ENCODE measurements around the gene FAM47E.

Gene FAM47E

GRCh38 chr4:76298227-76298626 lies 46.7 kb downstream of the FAM47E start:
- DNase-seq = no peak
- no peak overlapping the region for H3K27ac Mint-ChIP-seq
- H3K9me3 Mint-ChIP-seq = peaks cover 20 to 29% of the 10 kb centered on the region in 2 donors
- ATAC-seq = no peak
- no peak overlapping the region for H3K4me3 Mint-ChIP-seq
- peaks cover 16% of the 10 kb centered on the region for H3K27me3 Mint-ChIP-seq
- peaks cover 19% of the 10 kb centered on the region for H3K4me1 Mint-ChIP-seq

GRCh38 chr4:76300012-76300411 lies 48.5 kb downstream of the FAM47E start:
- Mint-ChIP-seq H3K4me3 (no peak overlapping the region), H3K9me3 (peaks cover 15 to 29% of the 10 kb centered on the region in 2 donors), H3K27me3 (peaks cover 25% of the 10 kb centered on the region), H3K4me1 (peaks cover 26% of the 10 kb centered on the region), H3K27ac (no peak overlapping the region)
- DNase-seq = no peak
- no peak for ATAC-seq

DNA sequence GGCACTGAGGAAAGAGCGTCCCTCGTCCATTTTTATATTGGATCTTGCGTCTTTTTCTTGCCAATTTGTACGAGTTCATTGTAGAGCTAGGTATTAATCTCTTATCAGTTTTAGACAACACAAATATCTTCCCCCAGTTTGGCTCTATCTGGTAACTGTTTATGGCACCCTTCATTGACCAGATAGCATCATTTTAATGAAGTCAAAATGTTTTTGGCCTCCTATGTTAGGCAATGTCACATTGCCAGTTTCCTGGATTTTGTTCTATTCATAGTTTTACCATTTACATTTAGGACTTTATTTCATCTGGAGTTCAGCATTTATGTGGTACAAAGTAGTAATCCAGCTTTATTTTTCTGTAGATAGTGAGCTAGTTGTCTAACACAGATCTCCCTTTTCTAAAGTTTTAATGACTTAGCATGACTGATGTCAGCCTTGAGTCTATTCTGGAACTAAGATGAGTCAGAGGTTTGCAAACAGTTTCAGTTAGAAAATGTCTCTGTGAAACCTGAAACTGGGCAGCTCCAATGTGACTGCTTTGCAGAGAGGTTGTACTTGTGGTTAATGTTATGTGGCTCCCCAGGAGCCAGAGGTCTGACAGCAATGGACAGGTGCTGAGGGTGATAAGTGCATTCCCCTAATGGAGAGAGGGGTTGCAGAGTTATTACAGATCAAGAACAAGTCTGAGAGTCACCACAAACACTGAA lies 49.7 kb downstream of the FAM47E start:
- Mint-ChIP-seq H3K4me3 (no peak overlapping the region), H3K4me1 (peaks cover 34% of the 10 kb centered on the region), H3K27me3 (peaks cover 25% of the 10 kb centered on the region), H3K9me3 (peaks cover 13 to 23% of the 10 kb centered on the region in 2 donors), H3K27ac (peak overlapping the region in 1 of 2 donors; percentile 51)
- ATAC-seq = peak; percentile 89
- peak; percentile 46 to 69 for DNase-seq

GRCh38 chr4:76301775-76302162 lies 50.2 kb downstream of the FAM47E start:
- Mint-ChIP-seq H3K27ac (no peak overlapping the region), H3K9me3 (peaks cover 8 to 19% of the 10 kb centered on the region in 2 donors), H3K27me3 (peaks cover 31% of the 10 kb centered on the region), H3K4me1 (peaks cover 39% of the 10 kb centered on the region), H3K4me3 (no peak overlapping the region)
- DNase-seq (no peak), ATAC-seq (no peak)

DNA sequence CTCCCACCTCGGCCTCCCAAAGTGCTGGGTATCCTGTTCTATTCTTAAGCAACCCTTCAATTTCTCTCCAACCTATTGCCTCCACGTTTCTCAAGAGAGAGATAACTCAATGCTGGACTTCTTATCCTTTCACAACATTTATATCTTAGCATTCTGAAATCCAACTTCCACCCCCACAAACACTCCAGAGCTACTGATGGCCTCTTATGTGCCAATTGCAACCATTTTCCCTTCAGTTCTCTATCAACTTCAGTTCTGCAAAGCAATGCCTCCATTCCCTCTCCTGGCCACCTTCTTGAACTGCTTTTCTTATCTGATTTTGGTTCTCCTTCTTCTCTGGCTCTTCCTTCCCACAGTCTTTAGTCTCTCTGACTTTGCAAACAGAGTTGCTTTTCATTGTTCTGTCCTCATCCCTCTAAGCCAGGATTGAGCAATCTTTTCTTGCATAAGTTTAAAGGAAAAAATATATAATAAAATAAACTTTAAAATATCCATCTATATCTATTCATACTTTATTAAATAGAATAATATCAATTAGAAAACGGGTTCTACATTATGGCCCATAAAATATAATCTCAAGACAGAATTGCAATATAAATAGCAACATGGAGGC lies 51.4 kb downstream of the FAM47E start:
- Mint-ChIP-seq H3K27me3 (peaks cover 40% of the 10 kb centered on the region), H3K4me1 (peaks cover 41% of the 10 kb centered on the region), H3K27ac (no peak overlapping the region), H3K4me3 (no peak overlapping the region), H3K9me3 (peaks cover 8% of the 10 kb centered on the region in 2 donors)
- DNase-seq (no peak), ATAC-seq (no peak)

- peaks cover 41% of the 10 kb centered on the region for H3K4me1 Mint-ChIP-seq
- ATAC-seq (peak; percentile 76), DNase-seq (peak; percentile 19 to 40)
- H3K4me3 Mint-ChIP-seq = peak overlapping the region; percentile 56 to 80
- H3K27ac Mint-ChIP-seq = no peak overlapping the region
- peaks cover 57% of the 10 kb centered on the region for H3K27me3 Mint-ChIP-seq
- peaks cover 0 to 2% of the 10 kb centered on the region in 2 donors for H3K9me3 Mint-ChIP-seq
These were observed 53.6 kb downstream of the FAM47E start for GRCh38 chr4:76305033-76305687.

GRCh38 chr4:76305971-76306881 lies 54.7 kb downstream of the FAM47E start, which contains the start of gene STBD1:
Gene STBD1 (plus strand): TSS chr4:76306733. CDS start chr4:76306770, 37 bp downstream.
- ATAC-seq (peak; percentile 31), DNase-seq (peak; percentile 27 to 35)
- Mint-ChIP-seq H3K27me3 (peaks cover 57% of the 10 kb centered on the region), H3K27ac (peak within 1 kb of the TSS in 1 of 2 donors; percentile 60), H3K9me3 (no peaks in the 10 kb centered on the region), H3K4me3 (peak within 1 kb of the TSS; percentile 56 to 80), H3K4me1 (peaks cover 34% of the 10 kb centered on the region)

GRCh38 chr4:76306882-76307659 lies 55.5 kb downstream of the FAM47E start:
- Mint-ChIP-seq H3K27me3 (peaks cover 57% of the 10 kb centered on the region), H3K4me1 (peaks cover 26% of the 10 kb centered on the region), H3K27ac (peak overlapping the region in 1 of 2 donors; percentile 60), H3K9me3 (no peaks in the 10 kb centered on the region), H3K4me3 (peak overlapping the region; percentile 56 to 80)
- ATAC-seq = no peak
- peak in 1 of 2 donors; percentile 9 for DNase-seq

DNA sequence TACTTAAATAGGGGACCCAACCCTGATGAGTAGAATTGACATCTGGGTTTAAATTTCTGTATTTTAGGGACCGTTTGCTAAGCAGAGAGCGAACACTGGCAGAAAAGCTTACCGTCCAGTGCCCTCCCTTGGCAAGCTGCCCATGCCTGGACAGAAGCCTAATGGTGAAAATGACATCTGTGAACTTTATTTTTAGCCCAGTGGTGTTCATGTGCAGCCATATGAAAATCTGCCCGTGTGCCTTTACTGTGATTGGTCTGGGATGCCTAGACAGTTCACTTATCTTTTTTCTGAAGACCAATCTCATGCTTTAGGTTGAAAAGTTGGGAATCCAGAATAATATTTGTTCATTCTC lies 56.1 kb downstream of the FAM47E start:
- Mint-ChIP-seq H3K27ac (no peak overlapping the region), H3K4me1 (peaks cover 22% of the 10 kb centered on the region), H3K27me3 (peaks cover 54% of the 10 kb centered on the region), H3K9me3 (no peaks in the 10 kb centered on the region), H3K4me3 (peak overlapping the region in 1 of 2 donors; percentile 47)
- ATAC-seq (no peak), DNase-seq (no peak)

DNA sequence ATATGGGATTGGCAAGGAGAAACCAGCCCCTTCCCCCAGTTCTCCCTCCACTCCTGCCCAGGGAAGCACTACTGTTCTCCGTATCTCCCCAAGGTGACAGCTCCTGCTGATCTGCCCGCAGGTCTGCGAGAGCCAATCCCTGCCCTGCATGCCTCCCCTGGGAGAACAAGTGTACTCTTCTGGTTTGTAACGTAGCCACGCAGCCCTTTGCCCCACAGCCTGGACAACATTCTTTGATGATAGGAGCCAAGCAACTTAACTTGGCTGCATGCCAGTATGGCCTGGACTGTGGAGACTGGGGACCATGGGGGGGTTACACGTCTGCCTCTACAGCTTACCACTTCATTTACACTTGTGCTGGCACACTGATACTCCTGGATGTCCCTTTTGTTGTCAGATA lies 57.0 kb downstream of the FAM47E start:
- no peak for ATAC-seq
- H3K27ac Mint-ChIP-seq = no peak overlapping the region
- no peak overlapping the region for H3K4me3 Mint-ChIP-seq

GRCh38 chr4:76309939-76310550 lies 58.5 kb downstream of the FAM47E start:
- H3K27ac Mint-ChIP-seq = no peak overlapping the region
- DNase-seq (no peak), ATAC-seq (no peak)
- peaks cover 15% of the 10 kb centered on the region for H3K4me1 Mint-ChIP-seq
- peaks cover 37% of the 10 kb centered on the region for H3K27me3 Mint-ChIP-seq
- H3K4me3 Mint-ChIP-seq = no peak overlapping the region
- H3K9me3 Mint-ChIP-seq = peaks cover 0 to 7% of the 10 kb centered on the region in 2 donors

More for the DNA sequence above, 57.0 kb downstream of the FAM47E start:
- no peak for DNase-seq
- no peaks in the 10 kb centered on the region for H3K9me3 Mint-ChIP-seq
- peaks cover 22% of the 10 kb centered on the region for H3K4me1 Mint-ChIP-seq
- H3K27me3 Mint-ChIP-seq = peaks cover 45% of the 10 kb centered on the region

- DNase-seq (no peak), ATAC-seq (no peak)
- peaks cover 0 to 13% of the 10 kb centered on the region in 2 donors for H3K9me3 Mint-ChIP-seq
- no peak overlapping the region for H3K27ac Mint-ChIP-seq
- H3K4me3 Mint-ChIP-seq = no peak overlapping the region
- peaks cover 32% of the 10 kb centered on the region for H3K27me3 Mint-ChIP-seq
- H3K4me1 Mint-ChIP-seq = peaks cover 8% of the 10 kb centered on the region
These were observed 59.2 kb downstream of the FAM47E start for GRCh38 chr4:76310683-76311082.

GRCh38 chr4:76311896-76312331 lies 60.4 kb downstream of the FAM47E start:
- ATAC-seq (no peak), DNase-seq (no peak)
- Mint-ChIP-seq H3K9me3 (peaks cover 7 to 24% of the 10 kb centered on the region in 2 donors), H3K4me3 (no peak overlapping the region), H3K4me1 (peaks cover under 1% of the 10 kb centered on the region), H3K27ac (no peak overlapping the region), H3K27me3 (peaks cover 25% of the 10 kb centered on the region)

GRCh38 chr4:76312457-76312856 lies 60.9 kb downstream of the FAM47E start:
- H3K9me3 Mint-ChIP-seq = peaks cover 7 to 29% of the 10 kb centered on the region in 2 donors
- H3K4me3 Mint-ChIP-seq = no peak overlapping the region
- H3K27ac Mint-ChIP-seq = no peak overlapping the region
- peaks cover 20% of the 10 kb centered on the region for H3K27me3 Mint-ChIP-seq
- ATAC-seq (no peak), DNase-seq (no peak)
- H3K4me1 Mint-ChIP-seq = no peaks in the 10 kb centered on the region

Measured in stimulated activated naive CD8-positive, alpha-beta T cell treated with anti-CD3 and anti-CD28 coated beads, Interleukin-15, amount 100 ng/mL, for 72 hours (primary cell).